HG03571 (cell line): ENCODE data around the gene SERPINF2.
"Not testable (repeated sequence)": the region's sequence is repeated elsewhere in the genome, so short reads cannot be mapped to it uniquely, and the experiment has no call there.

ENCODE experiments used
- ATAC-seq: cut with Tn5 transposase; IDR thresholded peaks from one replicate; pipeline ENCODE4 v1.9.1; 2021; ENCODE audit not compliant: unreplicated experiment

Gene SERPINF2

DNA sequence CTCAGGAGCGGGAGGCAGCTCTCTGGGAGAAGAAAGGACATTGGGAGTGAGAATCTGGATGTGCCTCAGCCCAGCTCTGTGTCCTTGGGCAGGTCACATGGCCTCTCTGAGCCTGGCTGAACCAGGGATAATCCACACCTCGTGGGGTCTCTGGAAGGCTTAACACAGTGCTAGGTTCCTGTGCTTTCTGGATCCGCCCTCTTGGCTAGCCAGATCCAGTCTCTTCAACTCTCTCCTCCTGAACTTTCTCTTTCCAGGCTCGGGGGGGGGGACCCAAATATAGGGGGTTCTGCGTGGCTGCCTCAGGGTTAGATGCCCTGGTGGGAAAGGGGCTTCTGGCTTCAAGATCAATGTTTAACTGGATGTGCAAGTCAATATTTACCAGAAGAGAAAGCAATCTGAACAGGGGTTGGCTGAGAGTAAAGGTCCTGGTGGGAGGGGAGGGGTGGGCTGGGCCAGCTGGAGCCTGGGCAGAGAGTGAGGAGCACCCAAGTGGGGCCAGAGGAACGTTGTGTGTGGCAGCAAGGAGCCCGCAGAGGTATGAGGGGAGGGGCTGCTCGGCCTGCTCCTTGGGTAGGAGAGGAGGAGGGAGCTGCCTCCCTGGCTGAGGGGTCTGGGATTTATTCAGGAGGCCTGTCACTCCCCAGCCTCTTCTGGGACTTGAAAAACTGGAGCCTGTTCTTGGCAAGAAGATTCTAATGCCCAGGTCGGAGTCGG is at the start of gene SERPINF2:
Gene SERPINF2 (plus strand): TSS at position 501 of the 717 bp plus-strand sequence. CDS start 2,125 bp downstream, outside the sequence.
- ATAC-seq, result no peak

DNA sequence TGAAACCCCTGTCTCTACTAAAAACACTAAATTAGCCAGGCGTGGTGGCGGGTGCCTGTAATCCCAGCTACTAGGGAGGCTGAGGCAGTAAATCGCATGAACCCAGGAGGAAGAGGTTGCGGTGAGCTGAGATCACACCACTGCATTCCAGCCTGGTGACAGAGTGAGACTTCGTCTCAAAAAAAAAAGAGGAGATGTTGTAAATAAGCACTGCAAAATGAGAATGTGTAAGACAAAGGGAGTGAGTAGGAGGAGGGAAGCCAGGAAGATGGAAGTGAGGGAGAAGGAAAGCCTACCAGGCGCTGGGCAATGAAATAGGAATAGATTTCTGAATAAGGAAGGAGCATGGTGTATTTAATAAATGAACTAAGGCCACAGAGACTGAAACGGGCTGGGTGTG is 49.3 kb upstream of the SERPINF2 start:
- ATAC-seq, result no peak

DNA sequence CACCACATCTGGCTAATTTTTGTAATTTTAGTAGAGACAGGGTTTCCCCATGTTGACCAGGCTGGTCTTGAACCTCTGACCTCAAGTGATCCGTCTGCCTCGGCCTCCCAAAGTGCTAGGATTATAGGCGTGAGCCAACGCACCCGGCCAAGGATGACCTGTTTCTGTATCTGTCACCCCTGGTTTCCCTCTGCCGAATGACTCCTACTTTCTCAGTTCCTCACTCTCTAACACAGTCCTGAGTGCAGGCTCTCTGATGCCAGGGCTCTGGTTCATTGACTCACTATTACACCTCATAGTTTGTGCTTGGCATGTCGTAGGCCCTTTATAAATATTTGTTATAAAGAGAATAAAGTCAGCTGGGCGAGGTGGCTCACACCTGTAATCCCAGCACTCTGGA is 47.3 kb upstream of the SERPINF2 start:
- ATAC-seq, result no peak

DNA sequence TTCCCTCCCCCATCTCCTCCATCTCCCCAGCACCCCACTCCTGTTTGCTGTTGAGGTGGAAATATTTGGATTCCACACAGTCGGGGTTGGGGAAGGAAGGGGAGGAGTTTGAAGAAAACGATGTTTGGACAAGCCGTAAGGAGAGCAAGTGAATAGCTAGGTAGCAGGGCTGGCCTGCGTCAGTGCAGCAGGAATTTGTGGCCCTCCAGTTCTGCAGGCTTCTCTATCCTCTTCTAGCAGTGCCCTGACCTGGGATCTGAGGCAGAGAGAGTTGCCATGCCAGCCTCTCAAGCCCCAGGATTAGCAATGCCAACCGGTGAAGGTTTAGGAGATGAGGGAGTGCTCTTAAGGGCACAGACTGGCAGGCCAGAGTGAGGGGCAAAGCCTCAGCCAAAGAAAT is 45.0 kb upstream of the SERPINF2 start:
- ATAC-seq, result no peak

DNA sequence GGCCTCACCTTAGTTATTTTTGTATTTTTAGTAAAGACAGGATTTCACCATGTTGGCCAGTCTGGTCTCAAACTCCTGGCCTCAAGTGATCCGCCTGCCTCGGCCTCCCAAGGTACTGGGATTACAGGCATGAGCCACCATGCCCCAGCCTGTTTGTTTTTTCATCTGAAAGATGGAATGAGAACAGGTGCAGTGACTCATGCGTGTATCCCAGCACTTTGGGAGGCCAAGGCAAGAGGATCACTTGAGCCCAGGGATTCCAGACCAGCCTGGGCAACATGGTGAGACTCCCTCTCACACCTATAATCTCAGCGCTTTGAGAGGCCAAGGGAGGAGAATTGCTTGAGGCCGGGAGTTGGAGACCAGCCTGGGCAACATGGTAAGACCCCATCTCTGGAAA is 42.8 kb upstream of the SERPINF2 start:
- ATAC-seq, result not testable (repeated sequence)

DNA sequence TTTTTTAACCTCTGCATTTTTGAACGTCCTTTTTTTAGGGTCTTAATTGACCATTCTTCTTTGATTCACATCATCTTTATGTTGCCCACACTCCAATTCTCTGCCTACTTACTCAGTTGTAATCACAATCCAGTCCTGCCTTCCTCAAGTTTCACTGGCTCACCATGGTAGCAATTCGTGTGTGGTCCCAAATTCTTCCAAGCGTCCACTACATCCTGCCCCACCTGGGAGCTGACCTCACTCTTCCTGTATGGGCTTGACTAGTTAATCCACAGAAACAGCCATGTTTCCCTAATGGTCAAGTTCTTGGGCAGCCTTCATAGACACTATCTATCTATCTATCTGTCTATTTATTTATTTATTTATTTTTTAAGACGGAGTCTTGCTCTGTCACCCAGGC is 39.6 kb upstream of the SERPINF2 start:
- no peak for ATAC-seq

DNA sequence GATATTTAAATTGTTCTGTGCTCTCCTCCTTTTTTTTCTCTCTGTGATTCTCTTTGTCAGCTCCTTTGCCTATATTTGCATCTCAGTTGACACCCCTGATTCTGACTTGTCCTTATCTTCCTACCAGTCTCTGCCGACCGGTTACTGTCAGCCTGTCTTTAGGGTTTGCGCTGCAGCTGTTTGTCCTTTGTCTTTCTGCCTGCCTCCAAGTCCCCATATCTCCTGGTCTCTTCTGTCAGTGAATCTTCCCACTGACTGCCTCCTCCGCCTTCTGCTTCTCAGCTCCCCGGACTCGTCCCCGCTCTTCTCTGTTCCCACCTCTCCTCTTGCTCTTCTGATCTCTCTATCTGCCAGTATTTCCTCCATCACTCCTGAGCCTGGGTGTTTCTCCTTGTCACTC is 37.7 kb upstream of the SERPINF2 start:
- ATAC-seq, result no peak

DNA sequence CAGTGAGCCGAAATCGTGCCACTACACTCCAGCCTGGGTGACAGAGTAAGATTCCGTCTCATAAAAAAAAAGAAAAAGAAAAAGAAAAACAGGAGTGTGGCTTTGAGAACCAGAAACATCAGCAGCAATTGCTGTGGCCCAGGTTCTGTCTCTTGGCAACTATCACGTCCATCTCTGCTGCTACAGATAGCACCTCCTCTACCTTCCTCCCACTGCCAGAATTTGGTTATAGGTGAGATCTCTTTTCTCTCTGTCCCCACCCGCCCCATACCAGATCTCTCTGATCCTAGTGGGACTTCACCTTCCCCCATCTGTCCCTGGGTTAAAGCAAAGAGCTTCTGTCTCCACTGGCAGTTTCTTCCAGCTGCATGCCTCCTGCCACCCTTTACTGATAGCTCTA is 35.6 kb upstream of the SERPINF2 start:
- no peak for ATAC-seq

DNA sequence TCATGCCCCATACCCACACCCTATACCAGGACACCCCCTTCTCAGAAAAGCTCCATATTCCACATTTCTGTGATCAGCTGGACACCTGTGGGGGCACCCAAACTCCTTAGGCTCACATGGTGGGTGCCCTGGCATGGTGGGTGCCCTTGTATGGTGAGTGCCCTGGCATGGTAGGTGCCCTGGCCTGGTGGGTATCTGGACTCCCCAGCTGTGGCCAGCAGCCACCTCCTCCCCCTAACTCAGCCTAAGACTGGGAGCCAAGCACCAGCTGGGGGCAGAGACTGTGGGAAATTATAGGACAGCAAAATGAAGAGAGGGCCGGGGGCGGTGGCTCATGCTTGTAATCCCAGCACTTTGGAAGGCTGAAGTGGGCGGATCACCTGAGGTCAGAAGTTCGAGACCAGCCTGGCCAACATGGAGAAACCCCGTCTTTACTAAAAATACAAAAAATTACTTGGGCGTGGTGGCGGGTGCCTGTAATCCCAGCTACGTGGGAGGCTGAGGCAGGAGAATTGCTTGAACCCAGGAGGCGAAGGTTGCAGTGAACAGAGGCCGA is 33.8 kb upstream of the SERPINF2 start:
- ATAC-seq, result not testable (repeated sequence)

DNA sequence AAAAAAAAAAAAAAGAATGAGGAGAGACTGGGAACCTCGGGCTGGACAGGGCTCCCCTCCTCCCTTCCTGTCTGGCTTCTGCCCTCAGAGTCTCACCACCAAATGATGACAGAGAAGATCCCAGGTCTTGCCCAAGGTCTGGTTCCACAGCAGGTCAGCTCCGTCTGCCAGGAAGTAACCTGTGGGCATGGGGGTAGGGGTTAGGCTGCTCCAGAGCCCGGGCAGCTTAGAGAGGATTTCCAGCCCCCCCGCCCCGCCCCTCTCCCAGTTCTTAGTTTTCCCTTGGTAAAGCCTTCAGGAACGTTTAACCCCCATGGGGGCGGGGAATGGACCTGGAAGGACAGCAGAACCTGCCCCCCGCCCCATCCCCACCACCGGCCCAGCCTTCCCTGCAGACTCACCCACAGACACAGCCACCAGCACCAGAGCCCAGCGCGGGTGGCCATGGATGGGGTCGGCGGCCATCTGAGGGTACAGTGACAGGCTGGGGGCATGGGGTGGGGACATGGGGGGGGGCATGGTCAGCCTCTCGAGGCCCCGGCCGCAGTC is 33.2 kb upstream of the SERPINF2 start:
- no peak for ATAC-seq

DNA sequence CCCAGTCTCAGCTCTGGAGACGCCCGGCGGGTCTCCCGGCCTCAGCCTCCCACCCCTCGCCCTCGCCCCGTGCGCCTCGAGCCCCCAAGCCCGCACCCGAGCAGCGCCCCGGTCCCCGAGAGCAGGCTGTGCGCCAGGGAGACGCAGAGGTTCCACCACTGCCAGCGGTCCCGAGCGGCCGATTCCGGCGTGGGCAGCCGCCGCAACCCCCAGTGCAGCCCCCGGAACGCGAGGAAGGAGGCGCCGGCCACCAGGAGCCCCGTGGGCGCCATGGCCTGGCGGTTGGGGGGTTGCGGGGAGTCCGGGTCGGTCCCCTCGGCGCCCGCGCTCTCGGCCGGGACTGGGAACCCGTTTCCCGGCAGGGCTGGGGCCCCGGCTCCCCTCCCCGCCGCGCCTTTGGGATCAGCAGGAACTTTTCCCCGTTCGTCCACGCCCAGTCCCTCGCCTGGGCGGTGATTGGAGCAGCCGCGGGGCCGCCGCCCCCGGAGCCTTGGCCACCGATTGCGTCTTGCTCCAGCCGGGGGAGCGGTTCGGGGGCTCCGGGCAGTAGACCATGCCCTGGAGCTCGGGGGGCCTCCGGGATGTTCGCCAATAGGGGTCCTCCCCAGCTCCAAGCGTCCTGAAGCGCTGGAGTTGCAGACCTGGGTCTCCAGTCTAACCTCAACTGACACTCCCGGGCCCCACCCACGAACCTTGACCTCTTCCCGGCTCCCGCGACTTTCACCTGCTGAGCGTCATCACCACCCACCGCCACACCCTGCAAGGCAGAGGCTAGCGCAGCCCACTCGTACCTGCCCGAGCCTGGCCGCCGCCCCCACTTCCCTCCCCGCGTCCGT is 32.5 kb upstream of the SERPINF2 start, which contains the start of gene TLCD2:
Gene TLCD2 (minus strand): TSS at position 407 of the 836 bp plus-strand sequence. CDS start 135 bp downstream, at position 272.
- ATAC-seq, result no peak

DNA sequence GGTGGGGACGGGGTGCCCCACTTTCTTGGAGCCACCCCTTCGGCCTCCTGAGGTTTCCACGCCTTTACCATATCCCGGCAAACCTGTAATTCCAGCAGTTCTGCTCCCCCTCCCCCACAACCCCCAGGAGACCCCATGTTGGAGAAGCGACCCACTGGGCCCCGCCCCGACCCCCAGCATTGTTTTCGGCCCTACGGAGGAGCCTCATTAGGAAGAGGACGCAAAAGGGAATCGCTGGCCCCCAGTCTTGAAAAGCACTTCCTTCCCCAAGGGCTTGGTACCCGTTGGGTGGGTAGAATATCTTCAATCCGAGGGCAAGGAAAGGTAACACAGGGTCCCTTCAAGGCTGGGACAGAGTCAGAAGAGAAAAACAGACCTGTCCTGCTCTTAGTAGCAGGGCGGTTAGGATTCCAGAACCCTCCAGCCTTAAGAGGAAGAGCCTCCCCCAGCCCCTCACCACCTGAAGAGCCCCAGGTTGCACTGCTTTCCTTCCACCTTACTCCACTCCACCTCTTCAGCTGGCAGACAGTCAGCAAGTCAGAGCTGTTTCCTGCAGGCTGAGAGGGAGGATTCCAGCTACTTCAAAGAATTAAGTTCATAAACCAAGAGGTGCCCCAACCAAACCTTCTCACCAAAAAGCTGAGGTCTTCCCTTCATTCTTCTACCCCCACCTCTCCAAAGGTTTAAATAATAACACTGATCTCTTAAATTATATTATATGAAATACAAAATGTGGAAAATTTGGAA is 31.7 kb upstream of the SERPINF2 start:
- ATAC-seq, result no peak

DNA sequence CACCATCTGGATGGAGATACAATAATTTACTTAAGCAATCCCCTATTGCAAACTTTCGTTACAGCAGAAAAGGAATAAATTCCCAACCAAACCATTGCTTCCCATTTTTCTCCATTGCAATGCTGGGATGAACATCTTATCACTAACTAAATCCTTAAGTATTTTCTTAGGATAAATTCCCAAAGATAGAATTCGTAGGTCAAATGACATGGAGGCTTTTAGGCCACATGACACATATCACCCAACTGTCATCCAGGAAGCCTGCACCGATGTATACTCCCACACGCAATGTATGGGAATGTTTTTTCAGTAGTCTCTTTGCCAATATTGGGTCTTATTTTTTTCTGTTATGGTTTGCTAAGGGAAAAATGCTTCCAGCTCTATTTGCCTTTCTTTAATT is 30.9 kb upstream of the SERPINF2 start:
- ATAC-seq, result no peak

DNA sequence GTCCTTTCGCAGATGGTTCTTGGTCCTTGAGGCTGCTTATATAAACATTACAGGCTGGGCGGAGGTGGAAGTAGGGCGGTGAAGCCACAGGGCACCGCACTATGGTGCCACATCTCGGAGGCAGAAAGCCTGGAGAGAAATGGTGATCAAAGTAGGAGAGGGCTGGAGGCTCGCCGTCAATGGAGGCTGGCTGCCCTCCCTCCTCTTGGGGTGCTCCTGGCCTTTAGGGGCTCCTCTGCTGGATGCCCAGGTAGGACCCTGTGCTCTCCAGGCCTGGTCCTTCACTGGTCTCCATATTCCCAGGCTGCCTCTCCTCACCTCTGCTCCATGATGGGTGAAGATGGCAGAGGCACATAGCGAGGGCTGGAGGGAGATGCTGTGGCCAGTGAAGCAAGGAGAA is 30.4 kb upstream of the SERPINF2 start:
- ATAC-seq, result no peak

DNA sequence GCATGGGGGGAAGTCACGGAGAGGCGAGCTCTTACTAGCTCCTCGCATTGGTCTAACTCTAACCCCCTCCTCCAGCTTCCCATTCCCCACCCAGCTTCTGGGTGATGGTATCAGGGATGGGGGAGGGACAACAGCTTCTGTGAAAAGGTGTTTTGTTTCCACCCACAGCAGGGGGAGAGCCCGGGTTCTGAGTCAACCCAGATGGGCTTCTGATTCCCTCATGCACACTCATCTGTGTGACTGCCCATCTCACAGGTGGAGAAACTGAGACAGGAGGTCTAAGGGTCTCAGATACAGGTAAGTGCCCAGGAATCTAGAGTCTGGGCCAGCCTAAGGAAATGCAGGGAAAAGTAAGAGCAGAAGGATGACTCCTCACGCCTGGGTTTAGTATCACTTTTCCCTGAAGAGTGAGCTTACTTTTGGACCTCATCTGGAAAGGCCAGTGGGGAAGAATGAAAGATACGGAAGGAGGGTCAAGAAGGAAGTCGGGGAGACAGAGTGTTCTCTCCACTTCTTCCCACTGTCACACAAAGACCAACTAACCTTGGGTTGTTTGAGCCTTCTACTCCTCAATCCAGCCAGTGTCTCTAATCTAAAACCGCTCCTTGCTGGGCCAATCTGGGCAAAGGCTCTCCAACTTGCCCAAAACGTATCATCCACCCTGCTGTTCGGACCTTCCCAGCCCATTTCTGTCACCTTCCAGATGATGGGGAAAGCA is 29.4 kb upstream of the SERPINF2 start:
- ATAC-seq, result no peak

DNA sequence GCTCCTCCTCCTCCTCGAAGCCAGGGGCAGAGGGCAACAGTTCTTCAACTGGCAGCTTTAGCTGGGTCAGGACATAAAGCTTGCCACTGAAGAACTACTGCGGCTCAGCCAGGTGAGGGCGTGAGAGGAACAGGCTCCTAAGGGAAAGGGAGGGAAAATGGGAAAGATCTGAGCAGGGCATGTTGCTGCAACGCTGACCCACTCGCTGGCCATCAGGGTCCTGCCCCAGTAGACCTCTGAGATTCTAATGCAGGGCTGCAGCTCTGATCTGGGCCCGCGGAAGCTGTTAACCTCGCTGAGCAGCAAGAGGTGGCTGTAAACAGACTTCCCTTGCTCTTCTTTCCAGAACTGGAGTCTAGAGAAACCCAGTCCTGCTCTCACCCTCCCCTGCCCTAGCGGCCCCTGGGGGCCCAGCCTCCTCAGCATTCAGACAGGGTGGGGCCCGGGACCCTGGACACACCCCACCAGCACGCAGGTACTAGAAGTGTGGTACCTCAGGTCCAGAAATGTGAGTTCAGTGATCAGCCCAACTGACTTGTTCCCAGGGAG is 28.7 kb upstream of the SERPINF2 start:
- no peak for ATAC-seq

DNA sequence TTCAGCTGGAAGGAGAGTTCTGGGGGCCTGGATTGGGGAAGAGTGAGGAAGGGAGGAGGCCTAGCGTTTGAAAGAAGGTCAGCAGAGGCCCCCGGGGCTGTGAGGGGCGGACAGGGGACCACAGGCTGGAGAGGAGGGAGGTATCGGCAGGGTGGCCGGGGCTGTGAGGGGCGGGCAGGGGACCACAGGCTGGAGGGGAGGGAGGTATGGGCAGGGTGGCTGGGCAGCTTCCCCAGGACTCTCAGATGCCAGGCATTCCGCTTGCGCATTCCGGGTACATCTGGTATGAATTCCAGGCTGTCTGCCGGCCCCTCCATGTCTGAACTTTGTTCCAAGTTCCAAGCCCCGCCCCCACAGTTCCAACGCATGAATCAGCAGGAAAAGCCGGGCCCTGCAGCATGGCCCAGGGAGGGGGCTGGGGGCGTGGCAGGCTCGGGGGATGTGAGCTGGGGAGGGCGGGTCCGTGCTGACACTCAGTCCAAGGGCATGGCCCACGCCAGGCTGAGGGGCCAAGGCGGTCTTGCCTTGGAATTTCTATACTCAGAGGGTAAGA is 28.2 kb upstream of the SERPINF2 start:
- no peak for ATAC-seq

DNA sequence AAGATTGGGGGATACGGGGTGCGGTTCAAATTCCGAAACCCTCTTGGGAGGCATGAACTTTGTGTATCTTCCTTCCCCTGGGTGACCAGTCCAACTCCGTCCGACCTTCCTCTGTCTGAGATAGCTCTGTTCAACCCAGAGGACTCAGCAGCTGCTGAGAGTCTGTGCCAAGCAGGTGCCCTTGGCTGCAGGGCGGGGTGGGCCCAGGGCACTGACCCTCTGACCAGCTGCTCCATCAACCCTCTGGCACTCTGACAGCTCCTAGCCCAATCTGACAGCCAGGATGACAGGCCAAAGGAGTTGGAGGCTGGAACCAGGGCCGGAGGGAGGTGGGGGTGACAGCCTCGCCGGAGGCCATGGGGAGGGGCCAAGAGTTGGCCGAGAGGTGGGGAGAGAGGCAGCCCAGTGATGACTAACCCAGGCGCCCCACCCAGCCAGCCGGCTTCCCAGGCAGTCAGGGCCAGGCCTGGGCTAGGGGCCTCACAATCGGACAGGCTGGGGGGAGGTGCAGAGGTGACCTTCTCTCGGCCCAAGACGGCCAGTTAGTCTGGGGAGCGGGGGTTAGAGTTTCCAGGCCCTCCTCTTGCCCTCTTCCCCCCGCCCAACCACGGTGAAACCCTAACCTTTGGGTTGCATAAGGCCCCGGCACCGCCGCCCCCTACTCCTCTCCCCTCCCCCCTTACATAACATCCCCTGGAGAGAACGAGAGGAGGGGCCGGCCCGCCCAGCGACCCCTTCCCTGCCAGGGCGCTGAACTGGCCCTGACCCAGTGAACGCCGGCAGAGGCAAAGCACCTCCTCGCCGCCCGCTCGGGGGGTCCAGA is 27.5 kb upstream of the SERPINF2 start:
- no peak for ATAC-seq

DNA sequence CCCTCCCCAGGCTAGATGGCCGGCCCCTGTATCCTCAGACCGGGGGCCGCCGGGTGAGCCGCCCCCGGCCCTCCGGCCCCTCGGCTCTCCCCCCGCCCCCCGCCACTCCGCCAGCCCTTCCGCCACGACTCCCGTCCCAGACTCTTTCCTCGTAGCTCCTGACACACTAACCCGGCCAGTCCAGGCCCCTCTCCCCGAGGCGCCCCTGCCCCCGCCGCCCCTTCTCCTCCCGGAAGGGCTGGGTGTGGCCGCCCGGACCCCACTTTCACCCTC is 26.9 kb upstream of the SERPINF2 start:
- ATAC-seq, result no peak
